Peyer's patch (tissue), 4 donors: ENCODE measurements around the gene PKLR. TPM values are rescaled to one million over a fixed set of nuclear protein-coding genes. Genes with fewer than 3 reads are reported as not detected.

ENCODE experiments used
- DNase-seq, 3 donors: peaks; one replicate each; pipeline ENCODE4 v3.0.0-alpha.2; 2017 to 2019
- H3K27ac ChIP-seq, 4 donors: fragments of 200-600 bp; sonication (generic); one replicate each; pipeline ENCODE4 v1.5.1; 2016 to 2019
- H3K27me3 ChIP-seq, 2 donors: fragments of 200-600 bp; sonication (generic); one replicate each; pipeline ENCODE4 v1.5.1; 2019
- H3K36me3 ChIP-seq, 3 donors: fragments of 200-600 bp; sonication (generic); one replicate each; pipeline ENCODE4 v1.5.1; 2016 to 2019
- H3K4me1 ChIP-seq, 4 donors: fragments of 200-600 bp; sonication (generic); one replicate each; pipeline ENCODE4 v1.5.1; 2016 to 2019
- H3K4me3 ChIP-seq, 4 donors: fragments of 200-600 bp; sonication (generic); 1 replicate in 3 of 4; 2 replicates in 1 of 4; pipeline ENCODE4 v1.5.1; 2016 to 2019; ENCODE audit warnings: mild to moderate bottlenecking in 1 of 4
- H3K9me3 ChIP-seq, 4 donors: fragments of 200-600 bp; sonication (generic); one replicate each; pipeline ENCODE4 v1.5.1; 2016 to 2019; ENCODE audit warnings: mild to moderate bottlenecking in 1 of 4
- POLR2A ChIP-seq, 2 donors: fragments of 450-650 bp; IDR thresholded peaks; one replicate each; pipeline ENCODE4 v1.5.1; 2017; ENCODE audit warnings: antibody characterized with exemption in 2 of 2, mild to moderate bottlenecking in 2 of 2, moderate library complexity in 2 of 2
- total RNA-seq, 4 donors: library from RNA; depleted of rRNA; stranded (reverse); fragments of >200 nt; gene quantifications; one replicate each; pipeline ENCODE4 v1.1.0, GENCODE V29; 2016
- TF ChIP-seq, protein P1 (sequence below), 6 experiments: fragments of 450-650 bp in 4 of 6; fragments of 200-600 bp in 2 of 6; sonication (generic) in 1 of 6; IDR thresholded peaks; one replicate each; pipeline ENCODE4 v1.5.1; 2017 to 2019; ENCODE audit warnings: antibody characterized with exemption in 6 of 6, mild to moderate bottlenecking in 3 of 6, moderate library complexity in 1 of 6

Gene PKLR
- total RNA-seq, 4 donors from 2014 or later, result 35.7 to 50.5 (median 36.2) TPM; not detected in 1

DNA sequence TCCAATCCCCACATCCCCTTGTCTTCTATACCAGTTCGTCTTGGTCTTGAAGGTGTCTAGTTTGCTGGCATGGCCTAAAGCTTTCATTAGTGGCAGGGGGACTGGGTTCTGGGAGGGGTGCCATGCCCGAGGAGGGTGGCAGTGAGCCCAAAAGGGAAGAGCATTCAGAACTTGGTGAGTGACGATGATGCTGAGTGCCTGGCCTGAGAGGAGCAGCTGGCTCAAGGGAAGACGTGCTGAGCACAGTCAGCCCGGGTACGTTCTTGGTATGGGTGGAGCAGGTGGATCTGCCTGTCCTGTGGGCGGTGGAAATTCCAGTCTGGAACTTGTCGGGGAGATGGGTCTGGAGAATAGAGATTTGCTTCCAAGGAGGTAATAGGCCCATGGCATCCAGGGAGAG, 12.0 kb upstream of the PKLR start:
- TF ChIP-seq, protein P1, sequence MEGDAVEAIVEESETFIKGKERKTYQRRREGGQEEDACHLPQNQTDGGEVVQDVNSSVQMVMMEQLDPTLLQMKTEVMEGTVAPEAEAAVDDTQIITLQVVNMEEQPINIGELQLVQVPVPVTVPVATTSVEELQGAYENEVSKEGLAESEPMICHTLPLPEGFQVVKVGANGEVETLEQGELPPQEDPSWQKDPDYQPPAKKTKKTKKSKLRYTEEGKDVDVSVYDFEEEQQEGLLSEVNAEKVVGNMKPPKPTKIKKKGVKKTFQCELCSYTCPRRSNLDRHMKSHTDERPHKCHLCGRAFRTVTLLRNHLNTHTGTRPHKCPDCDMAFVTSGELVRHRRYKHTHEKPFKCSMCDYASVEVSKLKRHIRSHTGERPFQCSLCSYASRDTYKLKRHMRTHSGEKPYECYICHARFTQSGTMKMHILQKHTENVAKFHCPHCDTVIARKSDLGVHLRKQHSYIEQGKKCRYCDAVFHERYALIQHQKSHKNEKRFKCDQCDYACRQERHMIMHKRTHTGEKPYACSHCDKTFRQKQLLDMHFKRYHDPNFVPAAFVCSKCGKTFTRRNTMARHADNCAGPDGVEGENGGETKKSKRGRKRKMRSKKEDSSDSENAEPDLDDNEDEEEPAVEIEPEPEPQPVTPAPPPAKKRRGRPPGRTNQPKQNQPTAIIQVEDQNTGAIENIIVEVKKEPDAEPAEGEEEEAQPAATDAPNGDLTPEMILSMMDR (IDR thresholded peaks at IDR 0.05), result no peak
- no peak for TF ChIP-seq POLR2A (IDR thresholded peaks at IDR 0.05)
- no peak for DNase-seq
- peaks cover 0 to 39% (median 0%) of the 10 kb centered on the region in 3 donors for H3K36me3 ChIP-seq
- H3K9me3 ChIP-seq, result no peaks in the 10 kb centered on the region
- H3K4me3 ChIP-seq, result no peak overlapping the region
- no peaks in the 10 kb centered on the region for H3K27me3 ChIP-seq
- H3K4me1 ChIP-seq, result peaks cover 0 to 29% (median 11%) of the 10 kb centered on the region in 4 donors
- no peak overlapping the region for H3K27ac ChIP-seq

DNA sequence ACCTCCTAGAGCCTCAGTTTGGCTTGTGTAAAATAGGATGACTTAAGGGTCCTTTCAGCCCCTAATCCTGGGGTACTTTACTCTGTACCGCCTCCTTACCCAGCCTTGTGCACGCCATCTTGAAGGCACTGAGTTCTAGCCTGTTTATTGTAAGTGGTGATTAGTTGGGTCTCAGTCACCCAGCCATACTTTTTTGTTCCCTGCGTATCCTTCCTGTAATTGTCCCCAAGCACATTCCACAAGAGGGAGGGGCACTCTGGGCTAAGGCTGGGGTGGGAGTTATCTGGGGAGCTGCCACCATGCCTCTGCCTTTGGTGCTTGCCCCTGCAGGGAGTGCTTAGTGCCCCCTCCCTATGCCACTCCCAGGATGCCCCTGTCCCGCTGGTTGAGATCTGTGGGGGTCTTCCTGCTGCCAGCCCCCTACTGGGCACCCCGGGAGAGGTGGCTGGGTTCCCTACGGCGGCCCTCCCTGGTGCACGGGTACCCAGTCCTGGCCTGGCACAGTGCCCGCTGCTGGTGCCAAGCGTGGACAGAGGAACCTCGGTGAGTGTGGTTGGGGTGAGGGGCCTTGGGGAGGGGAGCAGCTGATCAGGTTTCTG, 8.3 kb upstream of the PKLR start:
- H3K4me1 ChIP-seq, result peaks cover 0 to 18% (median 13%) of the 10 kb centered on the region in 4 donors
- H3K9me3 ChIP-seq, result no peaks in the 10 kb centered on the region
- H3K4me3 ChIP-seq, result peak overlapping the region; percentile 62 to 95 (median 91)
- H3K27me3 ChIP-seq, result no peaks in the 10 kb centered on the region
- peak overlapping the region; percentile 74 to 93 (median 90) for H3K27ac ChIP-seq
- peaks cover 0 to 31% (median 0%) of the 10 kb centered on the region in 3 donors for H3K36me3 ChIP-seq
- DNase-seq, result peak in 2 of 3 donors; percentile 58 to 67
- TF ChIP-seq, protein P1 (IDR thresholded peaks at IDR 0.05), result no peak
- TF ChIP-seq POLR2A (IDR thresholded peaks at IDR 0.05), result no peak

DNA sequence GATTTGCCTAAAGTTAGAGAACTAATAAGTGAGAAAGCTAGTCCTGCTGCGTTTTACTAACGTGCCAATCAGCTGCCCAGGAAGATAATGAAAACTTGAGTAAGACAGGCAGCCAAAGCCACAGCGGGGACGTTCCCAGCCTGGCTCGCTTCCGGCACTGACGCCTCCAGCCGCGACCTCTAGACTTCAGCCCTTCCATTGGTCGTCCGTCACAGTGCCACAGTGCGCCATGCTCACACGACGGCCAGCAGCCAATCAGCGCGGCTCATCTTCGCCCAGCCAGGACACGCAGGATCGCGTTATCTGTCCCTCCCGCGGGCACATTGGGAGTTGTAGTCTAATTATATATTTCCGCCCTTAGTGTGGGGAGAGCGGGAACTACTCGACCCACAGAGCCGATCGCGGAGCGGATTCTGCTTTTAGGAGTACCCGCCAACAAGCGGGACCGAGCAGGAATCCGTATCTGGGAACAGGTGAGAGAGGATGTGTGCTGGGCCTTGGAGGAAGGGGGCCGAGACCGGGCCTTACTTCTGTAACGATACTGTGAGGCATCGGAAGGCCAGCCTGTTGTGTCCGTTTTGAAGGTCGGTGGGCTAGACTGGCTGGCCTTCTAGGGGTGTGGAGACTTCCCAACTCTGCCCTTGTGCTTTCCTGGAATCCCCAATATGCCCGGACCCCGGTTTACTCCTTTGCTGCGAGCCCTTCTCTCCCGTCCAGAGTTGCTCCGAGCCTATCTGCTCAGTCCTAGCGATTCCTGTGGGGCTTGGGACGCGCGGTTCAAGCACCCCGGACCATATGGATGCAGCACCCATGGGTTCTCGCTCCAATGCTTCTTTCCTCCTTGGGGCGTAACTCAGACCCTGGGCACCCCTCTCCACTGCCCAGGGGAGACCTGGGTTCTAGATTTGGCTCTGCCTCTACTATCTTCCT, 7.5 kb upstream of the PKLR start, which contains the start of gene FDPS:
Gene FDPS, plus strand, starts transcription at position 374 of the 930 bp plus-strand sequence. CDS start 924 bp downstream, outside the sequence.
- Histone ChIP-seq H3K4me1 (peaks cover 0 to 18% (median 13%) of the 10 kb centered on the region in 4 donors), H3K27ac (peak within 1 kb of the TSS; percentile 74 to 93 (median 90)), H3K9me3 (no peaks in the 10 kb centered on the region), H3K36me3 (peaks cover 0 to 23% (median 0%) of the 10 kb centered on the region in 3 donors), H3K4me3 (peak within 1 kb of the TSS; percentile 62 to 95 (median 91)), H3K27me3 (no peaks in the 10 kb centered on the region)
- TF ChIP-seq, protein P1 (IDR thresholded peaks at IDR 0.05), result peak in 3 of 6 experiments; percentile 39 to 47 (median 42)
- peak; percentile 63 to 88 for TF ChIP-seq POLR2A (IDR thresholded peaks at IDR 0.05)
- peak; percentile 98 to 99 (median 99) for DNase-seq

DNA sequence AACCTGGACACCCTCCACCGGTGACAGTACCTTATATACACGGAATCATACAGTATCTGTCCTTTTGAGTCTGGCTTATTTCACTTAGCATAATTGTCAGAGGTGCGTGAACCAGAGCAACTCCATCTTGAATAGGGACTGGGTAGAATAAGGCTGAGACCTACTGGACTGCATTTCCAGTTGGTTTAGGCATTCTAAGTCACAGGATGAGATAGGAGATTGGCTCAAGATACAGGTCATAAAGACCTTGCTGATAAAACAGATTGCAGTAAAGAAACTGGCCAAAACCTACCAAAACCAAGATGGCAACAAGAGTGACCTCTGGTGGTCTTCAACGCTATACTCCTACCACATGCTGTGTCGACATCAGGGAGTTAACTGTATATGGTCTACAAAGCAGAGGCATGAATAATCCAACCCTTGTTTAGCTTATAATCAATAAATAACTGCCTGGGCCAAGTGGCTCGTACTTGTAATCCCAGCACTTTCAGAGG, 6.1 kb upstream of the PKLR start:
- H3K9me3 ChIP-seq, result no peaks in the 10 kb centered on the region
- TF ChIP-seq, protein P1 (IDR thresholded peaks at IDR 0.05), result peak in 2 of 6 experiments; percentile 25 to 29
- no peak for TF ChIP-seq POLR2A (IDR thresholded peaks at IDR 0.05)
- H3K36me3 ChIP-seq, result peaks cover 0 to 12% (median 0%) of the 10 kb centered on the region in 3 donors
- no peaks in the 10 kb centered on the region for H3K27me3 ChIP-seq
- no peak for DNase-seq
- peaks cover 0 to 18% (median 13%) of the 10 kb centered on the region in 4 donors for H3K4me1 ChIP-seq
- peak overlapping the region in 1 of 4 donors; percentile 93 for H3K27ac ChIP-seq
- no peak overlapping the region for H3K4me3 ChIP-seq

DNA sequence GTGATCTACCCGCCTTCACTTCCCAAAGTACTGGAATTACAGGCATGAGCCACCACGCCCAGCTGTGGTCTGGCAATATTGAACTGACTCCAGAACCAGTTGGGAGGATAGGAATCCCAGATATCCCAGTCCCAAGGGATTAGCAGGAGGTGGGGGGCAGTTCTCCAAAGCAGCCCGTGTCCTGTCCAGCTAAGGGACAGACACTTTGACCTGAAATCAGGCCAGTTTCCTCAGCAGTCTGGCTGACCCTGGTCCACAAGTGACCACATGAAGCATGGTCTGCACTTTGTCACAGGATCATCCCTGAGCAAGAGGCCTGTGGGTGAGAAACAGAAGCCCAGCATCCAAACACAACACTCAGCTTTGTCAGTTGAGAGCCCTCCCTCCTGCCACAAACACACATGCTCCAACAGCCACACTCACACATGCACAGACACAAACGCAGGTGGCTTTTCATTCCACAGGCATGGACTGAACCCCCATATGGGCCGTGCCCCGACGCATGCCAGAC, 4.7 kb upstream of the PKLR start:
- Histone ChIP-seq H3K4me1 (peaks cover 0 to 16% (median 13%) of the 10 kb centered on the region in 4 donors), H3K27ac (no peak overlapping the region), H3K4me3 (no peak overlapping the region), H3K36me3 (peaks cover 0 to 7% (median 0%) of the 10 kb centered on the region in 3 donors), H3K27me3 (no peaks in the 10 kb centered on the region), H3K9me3 (no peaks in the 10 kb centered on the region)
- DNase-seq, result no peak
- TF ChIP-seq POLR2A (IDR thresholded peaks at IDR 0.05), result no peak
- TF ChIP-seq, protein P1 (IDR thresholded peaks at IDR 0.05), result no peak
